ENCODE data around the gene UAP1L1.

DNA sequence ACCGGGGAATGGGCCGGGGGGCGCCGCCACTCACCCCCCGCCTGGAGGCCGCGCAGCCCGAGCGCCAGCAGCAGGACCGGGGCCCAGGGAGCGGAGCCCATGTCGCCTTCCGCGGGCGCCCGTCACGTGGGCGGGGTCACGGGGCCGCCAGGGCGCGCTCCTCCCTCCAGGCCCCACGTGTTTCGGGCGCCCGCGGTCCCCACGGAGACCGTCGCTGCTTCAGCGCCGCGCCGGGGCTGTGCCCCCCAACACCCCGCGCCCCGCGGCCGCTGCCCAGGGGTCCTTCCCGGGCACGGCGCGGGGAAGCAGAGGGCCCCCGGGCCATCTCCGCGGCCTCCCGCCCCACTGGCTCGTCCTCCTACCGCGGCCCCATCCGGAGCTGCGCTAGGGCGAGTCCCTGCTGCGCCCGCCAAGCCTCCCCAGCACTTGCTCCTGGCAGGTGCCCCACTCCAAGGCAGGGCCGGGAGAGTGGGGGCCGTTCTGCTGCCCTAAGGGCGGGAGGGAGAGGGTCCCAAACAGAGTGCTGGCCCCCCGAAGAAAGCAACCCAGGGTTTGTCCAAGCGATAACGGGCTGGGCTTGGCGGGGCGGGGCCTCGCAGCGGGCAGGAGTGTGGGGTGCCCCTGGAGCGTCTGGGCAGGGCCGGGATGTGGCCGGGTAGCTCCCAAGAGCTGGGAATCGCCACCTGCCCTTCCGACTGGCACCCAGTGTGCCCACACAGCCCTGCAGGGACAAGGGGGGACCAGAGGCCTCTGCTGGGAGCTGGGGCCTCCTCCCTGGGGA, 37.5 kb downstream of the UAP1L1 start, which contains the start of gene DPP7:
- peak; percentile 10 to 25 for TF ChIP-seq POLR2A (IDR thresholded peaks at IDR 0.05)
- TF ChIP-seq, protein P1, sequence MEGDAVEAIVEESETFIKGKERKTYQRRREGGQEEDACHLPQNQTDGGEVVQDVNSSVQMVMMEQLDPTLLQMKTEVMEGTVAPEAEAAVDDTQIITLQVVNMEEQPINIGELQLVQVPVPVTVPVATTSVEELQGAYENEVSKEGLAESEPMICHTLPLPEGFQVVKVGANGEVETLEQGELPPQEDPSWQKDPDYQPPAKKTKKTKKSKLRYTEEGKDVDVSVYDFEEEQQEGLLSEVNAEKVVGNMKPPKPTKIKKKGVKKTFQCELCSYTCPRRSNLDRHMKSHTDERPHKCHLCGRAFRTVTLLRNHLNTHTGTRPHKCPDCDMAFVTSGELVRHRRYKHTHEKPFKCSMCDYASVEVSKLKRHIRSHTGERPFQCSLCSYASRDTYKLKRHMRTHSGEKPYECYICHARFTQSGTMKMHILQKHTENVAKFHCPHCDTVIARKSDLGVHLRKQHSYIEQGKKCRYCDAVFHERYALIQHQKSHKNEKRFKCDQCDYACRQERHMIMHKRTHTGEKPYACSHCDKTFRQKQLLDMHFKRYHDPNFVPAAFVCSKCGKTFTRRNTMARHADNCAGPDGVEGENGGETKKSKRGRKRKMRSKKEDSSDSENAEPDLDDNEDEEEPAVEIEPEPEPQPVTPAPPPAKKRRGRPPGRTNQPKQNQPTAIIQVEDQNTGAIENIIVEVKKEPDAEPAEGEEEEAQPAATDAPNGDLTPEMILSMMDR (IDR thresholded peaks at IDR 0.05) = peak in 1 of 4 experiments; percentile 4
